HepG2 (cell line): ENCODE data around the gene MTHFD2L. TPM values are rescaled to one million over a fixed set of nuclear protein-coding genes. Genes with fewer than 3 reads are reported as not detected.
A peak's percentile ranks its signal among the peaks of the same experiment; 100 is the strongest.

ENCODE experiments used
- BORCS8-MEF2B ChIP-seq: sonication (generic); formaldehyde crosslinking; IDR thresholded peaks from 2 replicates; pipeline ENCODE4 v1.8.0; 2022; ENCODE audit warnings: mild to moderate bottlenecking, missing genetic modification reagents
- CEBPZ ChIP-seq: IDR thresholded peaks from 2 replicates; pipeline ENCODE4 v1.6.1; 2012; ENCODE audit warnings: low read length, improper control_type of control experiment
- DBP ChIP-seq: sonication (generic); formaldehyde crosslinking; IDR thresholded peaks from 2 replicates; pipeline ENCODE4 v1.4.0; 2020; ENCODE audit warnings: missing genetic modification reagents; ENCODE audit errors: not compliant biosample characterization
- GZF1 ChIP-seq: sonication (generic); formaldehyde crosslinking; IDR thresholded peaks from 2 replicates; pipeline ENCODE4 v1.5.1; 2020; ENCODE audit warnings: mild to moderate bottlenecking, missing genetic modification reagents
- HHEX ChIP-seq: IDR thresholded peaks from 2 replicates; pipeline ENCODE4 v1.6.1; 2016; ENCODE audit warnings: control low read depth
- HMG20B ChIP-seq: conservative IDR thresholded peaks from 2 replicates; pipeline ENCODE4 v1.6.1; 2016; ENCODE audit warnings: missing genetic modification reagents, missing compliant biosample characterization
- HOXD1 ChIP-seq: sonication (generic); formaldehyde crosslinking; IDR thresholded peaks from 2 replicates; pipeline ENCODE4 v1.5.0; 2020; ENCODE audit warnings: missing genetic modification reagents
- SNAPC2 ChIP-seq: sonication (generic); formaldehyde crosslinking; IDR thresholded peaks from 2 replicates; pipeline ENCODE4 v1.8.1; 2022; ENCODE audit warnings: mild to moderate bottlenecking, missing genetic modification reagents
- SP140L ChIP-seq: sonication (generic); formaldehyde crosslinking; IDR thresholded peaks from 2 replicates; pipeline ENCODE4 v1.4.0; 2020; ENCODE audit warnings: missing genetic modification reagents, borderline replicate concordance
- SSRP1 ChIP-seq: IDR thresholded peaks from 2 replicates; pipeline ENCODE4 v1.6.1; 2016; ENCODE audit warnings: control low read depth
- U2AF2 ChIP-seq: fragments of 200-400 bp; formaldehyde crosslinking; IDR thresholded peaks from 2 replicates; pipeline ENCODE4 v1.6.1; 2017; ENCODE audit warnings: low read depth, mild to moderate bottlenecking, low read length
- XBP1 ChIP-seq: sonication (generic); formaldehyde crosslinking; IDR thresholded peaks from 2 replicates; pipeline ENCODE4 v1.5.0; 2020; ENCODE audit warnings: missing genetic modification reagents
- ZBTB1 ChIP-seq: sonication (generic); formaldehyde crosslinking; IDR thresholded peaks from 2 replicates; pipeline ENCODE4 v1.4.0; 2020; ENCODE audit warnings: missing genetic modification reagents, borderline replicate concordance
- ZFP37 ChIP-seq: sonication (generic); formaldehyde crosslinking; IDR thresholded peaks from 2 replicates; pipeline ENCODE4 v1.4.0; 2020; ENCODE audit warnings: missing genetic modification reagents, borderline replicate concordance
- ZNF30 ChIP-seq: sonication (generic); formaldehyde crosslinking; IDR thresholded peaks from 2 replicates; pipeline ENCODE4 v1.5.0; 2020; ENCODE audit warnings: mild to moderate bottlenecking, missing genetic modification reagents
- ZNF503 ChIP-seq: sonication (generic); formaldehyde crosslinking; IDR thresholded peaks from 2 replicates; pipeline ENCODE4 v1.4.0; 2020; ENCODE audit warnings: missing genetic modification reagents
- ZNF672 ChIP-seq: sonication (generic); formaldehyde crosslinking; IDR thresholded peaks from 2 replicates; pipeline ENCODE4 v1.8.1; 2022; ENCODE audit warnings: missing genetic modification reagents
- ZNF777 ChIP-seq: sonication (generic); formaldehyde crosslinking; IDR thresholded peaks from 2 replicates; pipeline ENCODE4 v1.4.0; 2020; ENCODE audit warnings: missing genetic modification reagents
- polyA plus RNA-seq, 8 experiments: library from polyadenylated mRNA; depleted of rRNA in 3 of 8; stranded (reverse) in 7 of 8; unstranded in 1 of 8; fragments of >200 nt; fragmentation: Illumina TruSeq in 4 of 8; extraction: Trizol in 4 of 8; gene quantifications; 2 replicates each; pipeline versions ENCODE4 v1.2.1 to v1.2.3, GENCODE V29; 2011 to 2016; ENCODE audit warnings: low read depth in 4 of 8, missing spikeins in 1 of 8, mixed read lengths in 1 of 8; ENCODE audit not compliant: insufficient read depth in 1 of 8
- total RNA-seq, 5 experiments: library from RNA; depleted of rRNA; stranded (reverse); fragments of >200 nt; fragmentation: Illumina TruSeq; extraction: Trizol; gene quantifications; 2 replicates each; pipeline ENCODE4 v1.2.3, GENCODE V29; 2016; ENCODE audit warnings: low read depth in 1 of 5
- TF ChIP-seq, protein P1 (sequence below): sonication (generic); formaldehyde crosslinking; IDR thresholded peaks from 2 replicates; pipeline ENCODE4 v1.9.0; 2021; ENCODE audit warnings: missing genetic modification reagents, mild to moderate bottlenecking, borderline replicate concordance
- TF ChIP-seq, protein P2 (sequence below): sonication (generic); formaldehyde crosslinking; IDR thresholded peaks from 2 replicates; pipeline ENCODE4 v1.4.0; 2020; ENCODE audit warnings: missing genetic modification reagents

Gene MTHFD2L
- total and polyA plus RNA-seq, 2 of the 13 experiments (the other 11 are each of a cell fraction or from before 2014, with no cell fraction given) = 10.5 to 14.9 TPM

DNA sequence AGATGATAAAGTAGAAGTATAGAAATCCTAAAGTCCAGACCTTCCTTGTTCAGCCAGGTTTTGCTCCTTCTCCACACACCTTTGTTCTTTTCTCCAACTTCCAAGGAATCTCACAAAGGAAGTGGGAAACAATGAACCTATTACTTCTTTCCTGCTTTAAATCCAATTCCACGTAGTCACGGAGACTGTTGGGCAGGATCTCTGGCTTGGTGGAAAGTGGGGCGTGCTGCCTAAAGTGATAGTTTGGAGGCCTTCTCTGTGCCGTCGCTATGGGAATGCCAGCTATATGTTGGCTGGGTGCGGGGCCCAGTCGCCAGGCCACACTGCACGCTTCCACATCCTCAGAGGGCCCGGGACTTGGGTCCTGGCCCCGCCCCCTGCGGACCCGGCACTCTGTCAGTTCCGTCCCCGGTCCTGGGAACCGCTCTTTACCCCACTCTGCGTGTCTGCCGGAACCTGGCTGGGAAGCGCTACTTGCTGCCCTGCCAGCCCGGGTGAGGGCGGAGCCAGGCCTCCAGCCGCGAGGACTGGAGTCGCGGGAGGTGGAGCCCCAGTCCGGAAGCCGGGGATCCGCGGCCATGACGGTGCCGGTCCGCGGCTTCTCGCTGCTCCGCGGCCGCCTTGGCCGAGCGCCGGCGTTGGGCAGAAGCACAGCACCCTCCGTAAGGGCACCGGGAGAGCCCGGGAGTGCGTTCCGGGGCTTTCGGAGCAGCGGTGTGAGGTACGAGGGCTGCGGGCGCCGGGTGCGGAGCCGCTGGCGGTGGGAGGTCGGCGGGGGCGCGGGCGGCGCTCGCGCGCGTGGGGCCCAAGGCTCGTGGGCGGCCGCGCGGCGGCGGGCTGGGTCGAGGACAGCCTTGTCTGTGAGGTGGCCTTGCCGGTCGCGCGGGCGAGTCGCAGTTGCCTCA, at the start of gene MTHFD2L (continued):
- TF ChIP-seq HOXD1 (CRISPR knock-in tag) (peak; percentile 75; the same call in 1 of the 2 replicates), U2AF2 (no peak), SSRP1 (CRISPR knock-in tag) (peak; percentile 76; the same call in 1 of the 2 replicates), DBP (no peak), HHEX (CRISPR knock-in tag) (no peak; the same call in 1 of the 2 replicates), ZNF672 (CRISPR knock-in tag) (no peak), XBP1 (CRISPR knock-in tag) (no peak), ZFP37 (peak; percentile 70; the same call in 1 of the 2 replicates), SNAPC2 (CRISPR knock-in tag) (0 out of 2 replicates have a peak, but pooled peaks have one; percentile 52), BORCS8-MEF2B (peak; percentile 90), ZBTB1 (CRISPR knock-in tag) (no peak), ZNF777 (CRISPR knock-in tag) (no peak), SP140L (CRISPR knock-in tag) (no peak), CEBPZ (no peak), ZNF30 (CRISPR knock-in tag) (no peak), GZF1 (CRISPR knock-in tag) (no peak; the same call in 1 of the 2 replicates), HMG20B (no peak), ZNF503 (peak; percentile 37; the same call in 1 of the 2 replicates)
- TF ChIP-seq, protein P1, sequence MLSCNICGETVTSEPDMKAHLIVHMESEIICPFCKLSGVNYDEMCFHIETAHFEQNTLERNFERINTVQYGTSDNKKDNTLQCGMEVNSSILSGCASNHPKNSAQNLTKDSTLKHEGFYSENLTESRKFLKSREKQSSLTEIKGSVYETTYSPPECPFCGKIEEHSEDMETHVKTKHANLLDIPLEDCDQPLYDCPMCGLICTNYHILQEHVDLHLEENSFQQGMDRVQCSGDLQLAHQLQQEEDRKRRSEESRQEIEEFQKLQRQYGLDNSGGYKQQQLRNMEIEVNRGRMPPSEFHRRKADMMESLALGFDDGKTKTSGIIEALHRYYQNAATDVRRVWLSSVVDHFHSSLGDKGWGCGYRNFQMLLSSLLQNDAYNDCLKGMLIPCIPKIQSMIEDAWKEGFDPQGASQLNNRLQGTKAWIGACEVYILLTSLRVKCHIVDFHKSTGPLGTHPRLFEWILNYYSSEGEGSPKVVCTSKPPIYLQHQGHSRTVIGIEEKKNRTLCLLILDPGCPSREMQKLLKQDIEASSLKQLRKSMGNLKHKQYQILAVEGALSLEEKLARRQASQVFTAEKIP (CRISPR knock-in tag) = no peak
- TF ChIP-seq, protein P2, sequence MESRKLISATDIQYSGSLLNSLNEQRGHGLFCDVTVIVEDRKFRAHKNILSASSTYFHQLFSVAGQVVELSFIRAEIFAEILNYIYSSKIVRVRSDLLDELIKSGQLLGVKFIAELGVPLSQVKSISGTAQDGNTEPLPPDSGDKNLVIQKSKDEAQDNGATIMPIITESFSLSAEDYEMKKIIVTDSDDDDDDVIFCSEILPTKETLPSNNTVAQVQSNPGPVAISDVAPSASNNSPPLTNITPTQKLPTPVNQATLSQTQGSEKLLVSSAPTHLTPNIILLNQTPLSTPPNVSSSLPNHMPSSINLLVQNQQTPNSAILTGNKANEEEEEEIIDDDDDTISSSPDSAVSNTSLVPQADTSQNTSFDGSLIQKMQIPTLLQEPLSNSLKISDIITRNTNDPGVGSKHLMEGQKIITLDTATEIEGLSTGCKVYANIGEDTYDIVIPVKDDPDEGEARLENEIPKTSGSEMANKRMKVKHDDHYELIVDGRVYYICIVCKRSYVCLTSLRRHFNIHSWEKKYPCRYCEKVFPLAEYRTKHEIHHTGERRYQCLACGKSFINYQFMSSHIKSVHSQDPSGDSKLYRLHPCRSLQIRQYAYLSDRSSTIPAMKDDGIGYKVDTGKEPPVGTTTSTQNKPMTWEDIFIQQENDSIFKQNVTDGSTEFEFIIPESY (CRISPR knock-in tag) = no peak
